DND-41 (cell line): Measurements from ENCODE around the gene TIGD1.

Experiments
- CTCF ChIP-seq: IDR thresholded peaks from 2 replicates; pipeline ENCODE4 v1.5.1; 2012; ENCODE audit warnings: borderline replicate concordance, low read length, moderate library complexity, mild to moderate bottlenecking; ENCODE audit not compliant: poor library complexity, severe bottlenecking; ENCODE audit errors: extremely low read depth
- EZH2 ChIP-seq: IDR thresholded peaks from 3 replicates; pipeline ENCODE4 v1.6.1; 2012; ENCODE audit warnings: borderline replicate concordance, low read depth, mild to moderate bottlenecking, moderate library complexity, low read length, inconsistent platforms; ENCODE audit not compliant: severe bottlenecking

DNA sequence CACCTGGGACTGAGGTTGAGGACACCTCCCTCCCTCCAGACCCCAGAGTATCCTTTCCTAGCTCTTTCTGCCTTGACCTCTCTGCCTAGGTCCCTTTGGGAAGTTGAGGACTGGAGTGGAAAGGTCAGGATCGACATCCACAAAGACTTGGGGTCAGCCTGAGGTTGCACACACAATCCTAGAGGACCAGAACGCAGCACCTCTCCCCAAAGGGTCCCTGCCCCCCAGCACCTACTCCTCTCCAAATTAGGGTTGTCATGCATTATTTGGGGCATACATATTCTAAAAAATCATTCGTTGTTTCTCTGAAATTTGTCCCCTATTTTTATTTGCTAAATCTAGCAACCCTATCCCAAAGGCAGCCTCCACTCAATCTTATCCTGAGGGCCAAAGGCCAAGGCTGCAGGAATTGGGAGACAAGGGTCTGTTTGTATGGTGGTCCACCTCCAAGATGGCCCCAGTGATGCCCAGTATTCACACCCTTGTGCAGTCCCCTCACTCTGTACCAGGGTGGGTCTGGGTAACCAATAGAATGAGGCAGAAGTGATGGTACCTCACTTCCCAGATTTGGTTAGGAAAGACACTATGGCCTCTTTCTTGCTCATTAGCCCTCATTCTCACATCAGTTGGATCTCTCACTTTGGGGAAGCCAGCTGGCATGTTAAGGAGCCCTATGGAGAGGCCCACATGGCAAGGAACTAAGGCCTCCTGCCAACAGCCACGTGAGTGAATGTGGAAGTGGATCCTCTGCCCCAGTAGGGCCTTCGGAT lies 14.4 kb downstream of the TIGD1 start:
- TF ChIP-seq CTCF (no peak), EZH2 (no peak)
